ENCODE data around the gene SLC25A11. TPM values are rescaled to one million over a fixed set of nuclear protein-coding genes. Genes with fewer than 3 reads are reported as not detected.

Gene SLC25A11
- total RNA-seq, 2 experiments from 2014 or later: 73.0 to 75.3 TPM

DNA sequence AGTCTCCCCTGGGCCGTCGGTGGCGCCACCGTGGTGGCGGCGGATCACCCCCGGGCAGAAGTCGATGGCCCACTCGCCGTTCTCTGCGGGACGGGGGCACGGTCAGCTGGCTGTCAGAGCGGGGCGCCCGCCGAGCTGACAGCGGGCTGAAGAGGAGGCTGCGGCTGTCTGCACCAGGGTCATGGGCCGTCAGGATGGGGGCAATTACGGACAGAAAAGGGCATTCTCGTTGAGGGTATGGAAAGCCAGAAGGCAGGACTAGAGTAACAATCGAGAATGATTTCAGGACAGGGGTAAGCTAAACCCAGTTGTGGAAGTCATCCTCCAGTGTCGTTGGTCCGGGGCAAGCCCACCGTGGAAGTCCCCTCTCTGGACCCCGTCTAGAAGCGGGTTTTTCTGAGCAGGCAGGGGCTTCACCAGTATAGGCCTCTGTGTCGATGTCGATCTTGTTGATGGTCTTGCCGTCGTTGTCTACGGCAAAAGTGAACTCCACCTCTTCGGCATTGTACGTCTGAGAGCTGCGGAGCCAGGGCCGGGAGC is 38.7 kb downstream of the SLC25A11 start:
- peaks cover 7% of the 10 kb centered on the region for H3K36me3 Mint-ChIP-seq (ENCODE audit: low read depth)
- DNase-seq: no peak
- H3K9me3 Mint-ChIP-seq: no peaks in the 10 kb centered on the region
- peaks cover 40% of the 10 kb centered on the region for H3K4me1 Mint-ChIP-seq
- POLR2A ChIA-PET: interaction anchor here (0.6 kb wide), 1 partner anchor 201 kb away, joined by 4 read pairs; no protein-coding TSS in a partner anchor
- CTCF ChIA-PET: interaction anchor here (0.6 to 2.7 kb wide), 2 partner anchors 39 to 153 kb away, joined by 3 to 8 read pairs; partner anchors contain the start of genes RNF167 and SLC25A11
- peak overlapping the region; percentile 58 for H3K4me3 Mint-ChIP-seq
- H3K27ac Mint-ChIP-seq: peak overlapping the region; percentile 83
- H3K27me3 Mint-ChIP-seq: peaks cover 20% of the 10 kb centered on the region

GRCh38 chr17:4900231-4901107 is 39.4 kb downstream of the SLC25A11 start:
- ChIA-PET POLR2A (interaction anchor here (0.6 to 1.4 kb wide), 2 partner anchors 39 to 41 kb away, joined by 3 to 9 read pairs; partner anchors contain the start of genes RNF167 and SLC25A11), CTCF (interaction anchor here (1.4 to 2.2 kb wide), 5 partner anchors 8 to 197 kb away, joined by 3 to 9 read pairs (median 5); partner anchors contain the start of genes PELP1, RNF167 and SLC25A11)
- peak; percentile 66 for DNase-seq
- no peaks in the 10 kb centered on the region for H3K9me3 Mint-ChIP-seq
- H3K27me3 Mint-ChIP-seq: peaks cover 16% of the 10 kb centered on the region
- peak overlapping the region; percentile 83 for H3K27ac Mint-ChIP-seq
- H3K4me3 Mint-ChIP-seq: peak overlapping the region; percentile 82
- peaks cover 40% of the 10 kb centered on the region for H3K4me1 Mint-ChIP-seq
- H3K36me3 Mint-ChIP-seq (ENCODE audit: low read depth): peaks cover 9% of the 10 kb centered on the region

DNA sequence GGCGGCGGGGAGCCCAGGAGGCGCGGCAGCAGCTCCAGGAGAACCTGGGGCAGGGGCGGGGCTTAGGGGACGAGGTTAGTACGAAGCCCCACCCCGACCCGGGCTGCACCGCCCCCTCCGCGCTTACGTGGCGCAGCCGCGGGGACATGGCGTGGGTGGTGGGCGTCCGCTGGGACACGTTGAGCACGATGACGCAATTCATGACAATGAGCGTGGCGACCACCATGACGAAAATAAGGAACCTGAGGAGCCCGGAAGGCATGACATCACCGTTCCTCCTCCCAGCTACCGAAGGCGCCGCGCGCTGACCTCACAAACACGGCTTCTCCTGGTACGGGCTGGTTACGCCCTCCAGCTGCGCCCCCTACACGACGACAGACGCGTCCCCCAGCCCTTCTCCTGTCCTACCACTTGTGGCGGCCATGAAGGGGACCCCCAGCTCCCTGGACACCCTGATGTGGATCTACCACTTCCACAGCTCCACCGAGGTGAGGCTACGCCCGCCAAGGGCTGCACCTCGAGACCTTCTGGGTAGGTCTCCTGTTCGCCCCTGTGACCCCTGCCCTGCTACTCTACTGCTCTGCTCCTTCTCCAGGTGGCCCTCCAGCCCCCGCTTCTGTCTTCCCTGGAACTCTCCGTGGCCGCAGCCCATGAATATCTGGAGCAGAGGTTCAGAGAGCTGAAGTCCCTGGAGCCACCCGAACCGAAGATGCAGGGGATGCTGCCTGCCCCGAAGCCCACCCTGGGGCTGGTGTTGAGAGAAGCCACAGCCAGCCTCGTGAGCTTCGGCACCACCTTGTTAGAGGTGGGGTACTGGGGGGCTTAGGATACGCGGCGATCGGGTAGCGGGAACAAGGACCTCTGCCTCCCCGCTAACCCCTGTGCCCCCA is 40.3 kb downstream of the SLC25A11 start, which contains the start of gene C17orf107:
Gene C17orf107, plus strand, starts transcription at position 196 of the 890 bp plus-strand sequence. Its CDS starts 227 bp downstream, at position 423.
- POLR2A ChIA-PET: interaction anchor here (0.6 to 1.4 kb wide), 3 partner anchors 40 to 189 kb away, joined by 3 to 9 read pairs (median 4); partner anchors contain the start of genes ARRB2, RNF167 and SLC25A11
- Mint-ChIP-seq H3K4me3 (peak within 1 kb of the TSS; percentile 82), H3K27ac (peak within 1 kb of the TSS; percentile 86), H3K36me3 (ENCODE audit: low read depth) (peaks cover 13% of the 10 kb centered on the region), H3K27me3 (peaks cover 13% of the 10 kb centered on the region), H3K9me3 (no peaks in the 10 kb centered on the region), H3K4me1 (peaks cover 40% of the 10 kb centered on the region)
- CTCF ChIA-PET: interaction anchor here (0.5 to 2.2 kb wide), 10 partner anchors 9 to 530 kb away, joined by 3 to 9 read pairs (median 4); partner anchors contain the start of genes ARRB2, GGT6, PELP1 and RNF167
- DNase-seq: peak; percentile 87

- DNase-seq: no peak
- H3K27ac Mint-ChIP-seq: no peak overlapping the region
- H3K4me3 Mint-ChIP-seq: peak overlapping the region; percentile 61
- ChIA-PET POLR2A (interaction anchor here (0.6 to 1.4 kb wide), 3 partner anchors 41 to 189 kb away, joined by 3 to 9 read pairs (median 4); partner anchors contain the start of genes ARRB2, RNF167 and SLC25A11), CTCF (interaction anchor here (0.5 to 2.2 kb wide), 8 partner anchors 10 to 339 kb away, joined by 3 to 9 read pairs (median 4); partner anchors contain the start of genes ARRB2, GGT6 and PELP1)
- peaks cover 12% of the 10 kb centered on the region for H3K27me3 Mint-ChIP-seq
- H3K4me1 Mint-ChIP-seq: peaks cover 40% of the 10 kb centered on the region
- peaks cover 13% of the 10 kb centered on the region for H3K36me3 Mint-ChIP-seq (ENCODE audit: low read depth)
- no peaks in the 10 kb centered on the region for H3K9me3 Mint-ChIP-seq
Observed at GRCh38 chr17:4898927-4899326, 40.9 kb downstream of the SLC25A11 start.

GRCh38 chr17:4898351-4898750 is 41.5 kb downstream of the SLC25A11 start:
- H3K4me3 Mint-ChIP-seq: peak overlapping the region; percentile 61
- H3K27ac Mint-ChIP-seq: peak overlapping the region; percentile 57
- no peaks in the 10 kb centered on the region for H3K9me3 Mint-ChIP-seq
- H3K4me1 Mint-ChIP-seq: peaks cover 36% of the 10 kb centered on the region
- POLR2A ChIA-PET: no interaction called here
- DNase-seq: no peak
- H3K27me3 Mint-ChIP-seq: peaks cover 11% of the 10 kb centered on the region
- H3K36me3 Mint-ChIP-seq (ENCODE audit: low read depth): peaks cover 13% of the 10 kb centered on the region
- CTCF ChIA-PET: interaction anchor here (1.1 kb wide), 1 partner anchor 188 kb away, joined by 4 read pairs; the partner anchor contains the start of gene ARRB2

- Mint-ChIP-seq H3K27ac (no peak overlapping the region), H3K4me1 (peaks cover 30% of the 10 kb centered on the region), H3K9me3 (no peaks in the 10 kb centered on the region), H3K4me3 (no peak overlapping the region), H3K36me3 (ENCODE audit: low read depth) (peaks cover 13% of the 10 kb centered on the region), H3K27me3 (peaks cover 10% of the 10 kb centered on the region)
- POLR2A ChIA-PET: no interaction called here
- CTCF ChIA-PET: no interaction called here
- DNase-seq: no peak
Observed at GRCh38 chr17:4897785-4898184, 42.1 kb downstream of the SLC25A11 start.

DNA sequence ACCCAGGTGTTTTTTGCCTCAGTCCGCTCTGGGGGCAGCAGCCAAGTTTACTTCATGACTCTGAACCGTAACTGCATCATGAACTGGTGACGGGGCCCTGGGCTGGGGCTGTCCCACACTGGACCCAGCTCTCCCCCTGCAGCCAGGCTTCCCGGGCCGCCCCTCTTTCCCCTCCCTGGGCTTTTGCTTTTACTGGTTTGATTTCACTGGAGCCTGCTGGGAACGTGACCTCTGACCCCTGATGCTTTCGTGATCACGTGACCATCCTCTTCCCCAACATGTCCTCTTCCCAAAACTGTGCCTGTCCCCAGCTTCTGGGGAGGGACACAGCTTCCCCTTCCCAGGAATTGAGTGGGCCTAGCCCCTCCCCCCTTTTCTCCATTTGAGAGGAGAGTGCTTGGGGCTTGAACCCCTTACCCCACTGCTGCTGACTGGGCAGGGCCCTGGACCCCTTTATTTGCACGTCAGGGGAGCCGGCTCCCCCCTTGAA is 42.6 kb downstream of the SLC25A11 start:
- CTCF ChIA-PET: interaction anchor here (1.7 kb wide), 1 partner anchor 188 kb away, joined by 4 read pairs; the partner anchor contains the start of gene ARRB2
- no peak overlapping the region for H3K27ac Mint-ChIP-seq
- H3K27me3 Mint-ChIP-seq: peaks cover 10% of the 10 kb centered on the region
- peaks cover 13% of the 10 kb centered on the region for H3K36me3 Mint-ChIP-seq (ENCODE audit: low read depth)
- H3K9me3 Mint-ChIP-seq: no peaks in the 10 kb centered on the region
- no peak for DNase-seq
- peaks cover 25% of the 10 kb centered on the region for H3K4me1 Mint-ChIP-seq
- POLR2A ChIA-PET: no interaction called here
- H3K4me3 Mint-ChIP-seq: no peak overlapping the region

DNA sequence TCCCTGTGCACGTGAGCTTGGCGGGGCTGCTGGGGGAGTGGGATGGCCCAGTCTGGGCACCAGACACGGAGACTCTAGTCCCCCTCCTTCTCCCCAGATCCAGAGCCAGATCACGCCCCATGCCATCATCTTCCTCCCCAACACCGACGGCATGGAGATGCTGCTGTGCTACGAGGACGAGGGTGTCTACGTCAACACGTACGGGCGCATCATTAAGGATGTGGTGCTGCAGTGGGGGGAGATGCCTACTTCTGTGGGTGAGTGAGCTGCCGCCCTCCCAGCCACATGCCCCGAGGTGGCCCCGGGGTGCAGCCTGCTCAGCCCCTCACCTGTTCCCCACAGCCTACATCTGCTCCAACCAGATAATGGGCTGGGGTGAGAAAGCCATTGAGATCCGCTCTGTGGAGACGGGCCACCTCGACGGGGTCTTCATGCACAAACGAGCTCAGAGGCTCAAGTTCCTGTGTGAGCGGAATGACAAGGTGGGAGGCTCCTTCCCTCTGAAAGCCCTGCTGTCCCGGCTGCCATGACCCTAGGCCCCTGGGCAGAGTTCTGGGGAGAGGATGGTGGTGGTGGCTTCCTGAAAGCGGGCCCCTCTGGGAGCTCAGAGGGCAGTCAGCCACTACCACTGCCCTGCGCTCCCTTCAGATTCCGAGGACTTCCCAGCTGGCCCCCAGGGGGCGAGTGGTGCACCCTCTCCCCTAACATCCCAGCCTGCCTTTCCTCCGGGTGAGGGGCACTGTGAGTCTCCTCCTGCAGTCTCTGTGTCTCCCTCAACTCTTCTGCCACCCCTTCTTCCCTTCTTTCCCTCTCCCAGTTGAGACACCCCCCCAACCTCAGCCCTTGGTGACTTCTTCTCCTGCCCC is 43.3 kb downstream of the SLC25A11 start:
- CTCF ChIA-PET: interaction anchor here (0.8 to 1.7 kb wide), 2 partner anchors 13 to 187 kb away, joined by 3 to 4 read pairs; partner anchors contain the start of gene ARRB2
- Mint-ChIP-seq H3K36me3 (ENCODE audit: low read depth) (peaks cover 13% of the 10 kb centered on the region), H3K27me3 (peaks cover 10% of the 10 kb centered on the region), H3K4me1 (peaks cover 22% of the 10 kb centered on the region), H3K4me3 (no peak overlapping the region), H3K27ac (no peak overlapping the region), H3K9me3 (no peaks in the 10 kb centered on the region)
- DNase-seq: no peak
- POLR2A ChIA-PET: no interaction called here

GRCh38 chr17:4895657-4896331 is 44.1 kb downstream of the SLC25A11 start:
- peaks cover 15% of the 10 kb centered on the region for H3K4me1 Mint-ChIP-seq
- peaks cover 8% of the 10 kb centered on the region for H3K27me3 Mint-ChIP-seq
- peaks cover 15% of the 10 kb centered on the region for H3K36me3 Mint-ChIP-seq (ENCODE audit: low read depth)
- CTCF ChIA-PET: interaction anchor here (0.6 to 1.7 kb wide), 3 partner anchors 13 to 186 kb away, joined by 3 to 4 read pairs (median 3); partner anchors contain the start of gene ARRB2
- POLR2A ChIA-PET: no interaction called here
- DNase-seq: no peak
- H3K9me3 Mint-ChIP-seq: no peaks in the 10 kb centered on the region
- no peak overlapping the region for H3K27ac Mint-ChIP-seq
- H3K4me3 Mint-ChIP-seq: no peak overlapping the region

DNA sequence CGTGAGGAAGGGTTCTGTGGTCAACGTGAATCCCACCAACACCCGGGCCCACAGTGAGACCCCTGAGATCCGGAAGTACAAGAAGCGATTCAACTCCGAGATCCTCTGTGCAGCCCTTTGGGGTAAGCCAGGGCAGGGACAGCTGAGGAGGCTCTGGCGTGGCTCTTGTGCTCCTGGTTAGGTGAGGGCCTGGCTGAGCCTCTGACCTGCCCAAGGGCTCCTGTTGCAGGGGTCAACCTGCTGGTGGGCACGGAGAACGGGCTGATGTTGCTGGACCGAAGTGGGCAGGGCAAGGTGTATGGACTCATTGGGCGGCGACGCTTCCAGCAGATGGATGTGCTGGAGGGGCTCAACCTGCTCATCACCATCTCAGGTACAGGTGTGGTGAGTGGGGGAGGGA is 44.7 kb downstream of the SLC25A11 start:
- POLR2A ChIA-PET: no interaction called here
- H3K27me3 Mint-ChIP-seq: peaks cover 7% of the 10 kb centered on the region
- CTCF ChIA-PET: interaction anchor here (0.9 kb wide), 1 partner anchor 181 kb away, joined by 3 read pairs; no protein-coding TSS in a partner anchor

More for the DNA sequence above, 44.7 kb downstream of the SLC25A11 start:
- Mint-ChIP-seq H3K4me3 (no peak overlapping the region), H3K4me1 (peaks cover 13% of the 10 kb centered on the region), H3K27ac (no peak overlapping the region), H3K36me3 (ENCODE audit: low read depth) (peaks cover 18% of the 10 kb centered on the region), H3K9me3 (no peaks in the 10 kb centered on the region)
- DNase-seq: no peak
